Tibial nerve (tissue), 4 donors: ENCODE measurements around the gene RBMS3. TPM values are rescaled to one million over a fixed set of nuclear protein-coding genes. Genes with fewer than 3 reads are reported as not detected.
"Not testable (repeated sequence)": the region's sequence is repeated elsewhere in the genome, so short reads cannot be mapped to it uniquely, and the experiment has no call there.

Experiments
- DNase-seq, 2 donors: peaks; one replicate each; pipeline ENCODE4 v3.0.0-alpha.2; 2019; ENCODE audit warnings: low spot score in 2 of 2
- H3K27ac ChIP-seq, 4 donors: fragments of 200-600 bp; sonication (generic) in 3 of 4; one replicate each; pipeline ENCODE4 v1.5.1; 2017 to 2019; ENCODE audit warnings: mild to moderate bottlenecking in 1 of 4
- H3K27me3 ChIP-seq, 2 donors: fragments of 200-600 bp; sonication (generic) in 1 of 2; one replicate each; pipeline versions ENCODE4 v1.5.1 to v1.6.0; 2017 to 2019
- H3K36me3 ChIP-seq, 3 donors: fragments of 200-600 bp; sonication (generic); one replicate each; pipeline ENCODE4 v1.5.1; 2018 to 2019
- H3K4me1 ChIP-seq, 4 donors: fragments of 200-600 bp; sonication (generic) in 3 of 4; one replicate each; pipeline ENCODE4 v1.5.1; 2017 to 2019
- H3K4me3 ChIP-seq, 4 donors: fragments of 200-600 bp; sonication (generic) in 3 of 4; one replicate each; pipeline ENCODE4 v1.5.1; 2017 to 2019; ENCODE audit warnings: mild to moderate bottlenecking in 1 of 4, moderate library complexity in 1 of 4
- H3K9me3 ChIP-seq, 4 donors: fragments of 200-600 bp; sonication (generic) in 3 of 4; one replicate each; pipeline ENCODE4 v1.5.1; 2017 to 2019
- EP300 ChIP-seq, 2 donors: sonication (generic); formaldehyde crosslinking; IDR thresholded peaks; one replicate each; pipeline ENCODE4 v1.6.1; 2017; ENCODE audit warnings: antibody characterized with exemption in 2 of 2, mild to moderate bottlenecking in 1 of 2
- POLR2A ChIP-seq, 2 donors: fragments of 450-650 bp; IDR thresholded peaks; one replicate each; pipeline ENCODE4 v1.6.1; 2017; ENCODE audit warnings: antibody characterized with exemption in 2 of 2, mild to moderate bottlenecking in 2 of 2, moderate library complexity in 2 of 2
- WGBS, 2 donors: methylation state at CpG; one replicate each; pipeline ENCODE4 v1.1.5; 2018; 5-methylcytosine and 5-hydroxymethylcytosine counted together
- total RNA-seq, 4 donors: library from RNA; depleted of rRNA; stranded (reverse); fragments of >200 nt; gene quantifications; one replicate each; pipeline ENCODE4 v1.1.0, GENCODE V29; 2016
- TF ChIP-seq, protein P1 (sequence below), 5 experiments: fragments of 200-600 bp in 3 of 5; fragments of 450-650 bp in 2 of 5; sonication (generic) in 3 of 5; IDR thresholded peaks; one replicate each; pipeline ENCODE4 v1.5.1; 2016 to 2019; ENCODE audit warnings: antibody characterized with exemption in 5 of 5, mild to moderate bottlenecking in 3 of 5, moderate library complexity in 2 of 5

Gene RBMS3
- total RNA-seq, 4 donors from 2014 or later, result 157 to 175 (median 161) TPM

- TF ChIP-seq, protein P1, sequence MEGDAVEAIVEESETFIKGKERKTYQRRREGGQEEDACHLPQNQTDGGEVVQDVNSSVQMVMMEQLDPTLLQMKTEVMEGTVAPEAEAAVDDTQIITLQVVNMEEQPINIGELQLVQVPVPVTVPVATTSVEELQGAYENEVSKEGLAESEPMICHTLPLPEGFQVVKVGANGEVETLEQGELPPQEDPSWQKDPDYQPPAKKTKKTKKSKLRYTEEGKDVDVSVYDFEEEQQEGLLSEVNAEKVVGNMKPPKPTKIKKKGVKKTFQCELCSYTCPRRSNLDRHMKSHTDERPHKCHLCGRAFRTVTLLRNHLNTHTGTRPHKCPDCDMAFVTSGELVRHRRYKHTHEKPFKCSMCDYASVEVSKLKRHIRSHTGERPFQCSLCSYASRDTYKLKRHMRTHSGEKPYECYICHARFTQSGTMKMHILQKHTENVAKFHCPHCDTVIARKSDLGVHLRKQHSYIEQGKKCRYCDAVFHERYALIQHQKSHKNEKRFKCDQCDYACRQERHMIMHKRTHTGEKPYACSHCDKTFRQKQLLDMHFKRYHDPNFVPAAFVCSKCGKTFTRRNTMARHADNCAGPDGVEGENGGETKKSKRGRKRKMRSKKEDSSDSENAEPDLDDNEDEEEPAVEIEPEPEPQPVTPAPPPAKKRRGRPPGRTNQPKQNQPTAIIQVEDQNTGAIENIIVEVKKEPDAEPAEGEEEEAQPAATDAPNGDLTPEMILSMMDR (IDR thresholded peaks at IDR 0.05), result no peak
- no peak for TF ChIP-seq EP300 (IDR thresholded peaks at IDR 0.05)
- TF ChIP-seq POLR2A (IDR thresholded peaks at IDR 0.05), result no peak
- no peaks in the 10 kb centered on the region for H3K4me1 ChIP-seq
- WGBS, 2 donors, result 80 to 85% methylated on average over 2 of the region's 2 CpGs
- no peak overlapping the region for H3K4me3 ChIP-seq
- no peaks in the 10 kb centered on the region for H3K9me3 ChIP-seq
- DNase-seq, result no peak
- peaks cover 0 to 7% (median 0%) of the 10 kb centered on the region in 3 donors for H3K36me3 ChIP-seq
- no peak overlapping the region for H3K27ac ChIP-seq
- H3K27me3 ChIP-seq, result no peaks in the 10 kb centered on the region
These were observed 387.9 kb downstream of the RBMS3 start for GRCh38 chr3:29668728-29669127.

- H3K4me3 ChIP-seq, H3K36me3 ChIP-seq, DNase-seq, H3K9me3 ChIP-seq, H3K27ac ChIP-seq, H3K4me1 ChIP-seq, H3K27me3 ChIP-seq: not testable (repeated sequence)
- WGBS, 2 donors, result 90 to 95% methylated on average over 5 to 7 of the region's 7 CpGs
These were observed 389.6 kb downstream of the RBMS3 start for GRCh38 chr3:29670476-29670875.

DNA sequence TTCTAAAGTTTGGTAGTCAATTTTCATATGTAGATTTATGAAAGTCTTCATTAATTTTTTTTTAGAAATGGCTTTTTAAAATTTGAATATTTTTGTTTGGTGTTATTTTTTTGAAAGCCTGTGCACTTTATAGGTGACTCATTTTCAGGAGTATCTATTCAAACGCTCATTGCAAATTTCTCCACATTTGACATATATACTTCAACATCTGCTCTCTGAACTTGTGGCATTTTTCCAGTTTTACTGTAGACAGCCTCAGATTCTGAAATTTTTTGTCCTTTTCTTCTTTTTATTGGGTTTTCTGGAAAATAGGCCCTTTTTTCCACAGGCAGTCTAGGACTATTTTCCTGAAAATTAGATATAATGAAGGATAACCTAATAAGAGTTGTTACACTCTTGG lies 396.6 kb downstream of the RBMS3 start:
- no peak overlapping the region for H3K4me3 ChIP-seq
- H3K27me3 ChIP-seq, result no peaks in the 10 kb centered on the region
- WGBS, 2 donors, result 88 to 91% methylated on average over 1 of the region's 1 CpG
- TF ChIP-seq, protein P1 (IDR thresholded peaks at IDR 0.05), result no peak
- no peak for TF ChIP-seq POLR2A (IDR thresholded peaks at IDR 0.05)
- no peak for TF ChIP-seq EP300 (IDR thresholded peaks at IDR 0.05)
- H3K4me1 ChIP-seq, result peaks cover 0 to 6% (median 0%) of the 10 kb centered on the region in 4 donors
- peaks cover 0 to 21% (median 0%) of the 10 kb centered on the region in 4 donors for H3K9me3 ChIP-seq
- no peak for DNase-seq
- H3K36me3 ChIP-seq, result no peaks in the 10 kb centered on the region
- no peak overlapping the region for H3K27ac ChIP-seq

- Histone ChIP-seq H3K4me1 (peaks cover 0 to 22% (median 0%) of the 10 kb centered on the region in 4 donors), H3K36me3 (no peaks in the 10 kb centered on the region), H3K27ac (peak overlapping the region in 1 of 4 donors; percentile 22), H3K4me3 (no peak overlapping the region), H3K27me3 (no peaks in the 10 kb centered on the region), H3K9me3 (peaks cover 0 to 18% (median 0%) of the 10 kb centered on the region in 4 donors)
- 51 to 56% methylated on average over 4 of the region's 4 CpGs for whole genome bisulfite sequencing, 2 donors
- no peak for DNase-seq
- TF ChIP-seq EP300 (IDR thresholded peaks at IDR 0.05), result no peak
- TF ChIP-seq POLR2A (IDR thresholded peaks at IDR 0.05), result no peak
- TF ChIP-seq, protein P1 (IDR thresholded peaks at IDR 0.05), result no peak
These were observed 399.1 kb downstream of the RBMS3 start for GRCh38 chr3:29679944-29680343.

GRCh38 chr3:29683018-29683993 lies 402.4 kb downstream of the RBMS3 start:
- H3K27me3 ChIP-seq, result no peaks in the 10 kb centered on the region
- TF ChIP-seq, protein P1 (IDR thresholded peaks at IDR 0.05), result no peak
- TF ChIP-seq POLR2A (IDR thresholded peaks at IDR 0.05) (no peak), EP300 (IDR thresholded peaks at IDR 0.05) (no peak)
- DNase-seq, result no peak
- peak overlapping the region in 2 of 4 donors; percentile 38 to 78 for H3K27ac ChIP-seq
- no peak overlapping the region for H3K4me3 ChIP-seq
- H3K36me3 ChIP-seq, result no peaks in the 10 kb centered on the region
- peaks cover 0 to 29% (median 0%) of the 10 kb centered on the region in 4 donors for H3K4me1 ChIP-seq
- 35% methylated on average over 5 of the region's 5 CpGs for WGBS, 2 donors
- no peaks in the 10 kb centered on the region for H3K9me3 ChIP-seq
